Duodenal mucosa (tissue), 2 donors: ENCODE measurements around the gene DCUN1D2.
"Not testable (repeated sequence)": the region's sequence is repeated elsewhere in the genome, so short reads cannot be mapped to it uniquely, and the experiment has no call there.

Source experiments
- H3K27ac ChIP-seq: one replicate; pipeline ENCODE4 v1.7.0; 2013; ENCODE audit warnings: low read depth, low read length
- H3K27me3 ChIP-seq, 2 donors: one replicate each; pipeline ENCODE4 v1.7.0; 2013; ENCODE audit warnings: low read length in 2 of 2, control low read depth in 1 of 2; ENCODE audit not compliant: insufficient read depth in 2 of 2, control insufficient read depth in 1 of 2
- H3K36me3 ChIP-seq, 2 donors: one replicate each; pipeline ENCODE4 v1.7.0; 2013; ENCODE audit warnings: low read length in 2 of 2, control low read depth in 1 of 2; ENCODE audit not compliant: insufficient read depth in 2 of 2, control insufficient read depth in 1 of 2
- H3K4me1 ChIP-seq, 2 donors: one replicate each; pipeline ENCODE4 v1.7.0; 2013; ENCODE audit warnings: low read length in 2 of 2, control low read depth in 1 of 2; ENCODE audit not compliant: insufficient read depth in 2 of 2, control insufficient read depth in 1 of 2
- H3K4me3 ChIP-seq, 2 donors: one replicate each; pipeline ENCODE4 v1.7.0; 2013; ENCODE audit warnings: low read length in 2 of 2, low read depth in 1 of 2
- H3K9ac ChIP-seq, 2 donors: one replicate each; pipeline ENCODE4 v1.7.0; 2013; ENCODE audit warnings: low read length in 2 of 2, low read depth in 1 of 2
- H3K9me3 ChIP-seq, 2 donors: one replicate each; pipeline ENCODE4 v1.7.0; 2013; ENCODE audit warnings: low read length in 2 of 2, control low read depth in 1 of 2; ENCODE audit not compliant: control insufficient read depth in 1 of 2

Gene DCUN1D2

DNA sequence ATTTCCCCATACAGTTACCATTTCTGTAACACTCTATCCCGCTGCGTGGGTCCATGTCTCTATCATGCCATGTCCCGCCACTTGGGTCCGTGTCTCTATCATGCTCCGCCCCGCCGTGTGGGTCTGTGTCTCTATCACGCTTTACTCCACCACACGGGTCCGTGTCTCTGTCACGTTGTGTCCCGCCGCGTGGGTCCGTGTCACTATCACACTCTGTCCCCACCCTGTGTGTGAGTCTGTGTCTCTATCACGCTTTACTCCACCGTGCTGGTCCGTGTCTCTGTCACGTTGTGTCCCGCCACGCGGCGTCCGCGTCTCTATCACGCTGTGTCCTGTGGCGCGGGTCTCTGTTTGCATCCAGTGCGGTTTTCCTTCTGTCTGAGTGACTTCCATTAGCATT is 48.9 kb downstream of the DCUN1D2 start:
- no peaks in the 10 kb centered on the region for H3K36me3 ChIP-seq

DNA sequence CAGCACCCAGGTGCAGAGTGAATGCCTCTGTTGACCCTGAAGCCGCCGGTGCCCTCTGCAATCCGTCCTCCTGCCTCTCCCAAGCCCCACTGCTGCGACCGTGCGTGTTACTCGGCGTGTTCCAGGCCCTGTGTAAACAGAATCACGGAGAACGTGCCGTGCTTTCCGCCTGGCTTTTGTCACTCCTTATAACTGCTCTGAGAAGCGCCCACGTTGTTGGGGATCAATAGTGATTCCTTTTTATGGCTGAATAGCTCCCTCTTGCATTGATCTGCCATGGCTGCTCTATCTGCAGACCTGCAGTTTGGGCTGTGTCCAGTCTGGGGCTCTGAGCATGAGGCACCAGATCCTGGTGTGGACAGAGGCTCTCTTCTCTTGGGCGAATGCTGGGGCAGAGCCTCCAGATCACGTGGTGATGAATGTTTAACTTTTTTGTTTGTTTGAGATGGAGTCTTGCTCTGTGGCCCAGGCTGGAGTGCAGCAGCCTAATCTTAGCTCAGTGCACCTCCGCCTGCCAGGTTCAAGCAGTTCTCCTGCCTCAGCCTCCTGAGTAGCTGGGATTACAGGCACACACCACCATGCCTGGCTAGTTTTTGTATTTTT is 53.0 kb downstream of the DCUN1D2 start:
- H3K27me3 ChIP-seq: no peaks in the 10 kb centered on the region
- H3K4me3 ChIP-seq: no peak overlapping the region
- H3K9ac ChIP-seq: no peak overlapping the region
- H3K9me3 ChIP-seq: no peaks in the 10 kb centered on the region
- H3K4me1 ChIP-seq: no peaks in the 10 kb centered on the region
- no peaks in the 10 kb centered on the region for H3K36me3 ChIP-seq
- H3K27ac ChIP-seq: no peak overlapping the region

More for the DNA sequence above, 48.9 kb downstream of the DCUN1D2 start:
- no peak overlapping the region for H3K4me3 ChIP-seq
- no peak overlapping the region for H3K27ac ChIP-seq
- no peaks in the 10 kb centered on the region for H3K9me3 ChIP-seq
- H3K4me1 ChIP-seq: peaks cover 0 to 4% of the 10 kb centered on the region in 2 donors
- H3K9ac ChIP-seq: no peak overlapping the region
- no peaks in the 10 kb centered on the region for H3K27me3 ChIP-seq

DNA sequence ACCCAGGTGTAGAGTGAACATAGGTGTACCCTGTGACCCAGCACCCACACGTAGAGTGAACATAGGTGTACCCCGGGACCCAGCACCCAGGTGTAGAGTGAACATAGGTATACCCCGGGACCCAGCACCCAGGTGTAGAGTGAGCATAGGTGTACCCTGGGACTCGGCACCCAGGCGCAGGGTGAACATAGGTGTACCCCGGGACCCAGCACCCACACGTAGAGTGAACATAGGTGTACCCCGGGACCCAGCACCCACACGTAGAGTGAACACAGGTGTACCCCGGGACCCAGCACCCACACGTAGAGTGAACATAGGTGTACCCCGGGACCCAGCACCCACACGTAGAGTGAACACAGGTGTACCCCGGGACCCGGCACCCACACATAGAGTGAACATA is 53.6 kb downstream of the DCUN1D2 start:
- H3K36me3 ChIP-seq, H3K9ac ChIP-seq, H3K9me3 ChIP-seq, H3K27me3 ChIP-seq, H3K27ac ChIP-seq, H3K4me3 ChIP-seq, H3K4me1 ChIP-seq: not testable (repeated sequence)

DNA sequence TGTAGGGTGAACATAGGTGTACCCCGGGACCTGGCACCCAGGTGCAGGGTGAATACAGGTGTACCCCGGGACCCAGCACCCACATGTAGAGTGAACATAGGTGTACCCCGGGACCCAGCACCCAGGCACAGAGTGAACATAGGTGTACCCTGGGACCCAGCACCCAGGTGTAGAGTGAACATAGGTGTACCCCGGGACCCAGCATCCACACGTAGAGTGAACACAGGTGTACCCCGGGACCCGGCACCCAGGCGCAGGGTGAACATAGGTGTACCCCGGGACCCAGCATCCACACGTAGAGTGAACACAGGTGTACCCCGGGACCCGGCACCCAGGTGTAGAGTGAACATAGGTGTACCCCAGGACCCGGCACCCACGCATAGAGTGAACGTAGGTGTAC is 54.6 kb downstream of the DCUN1D2 start:
- not testable (repeated sequence) for H3K36me3 ChIP-seq, H3K4me1 ChIP-seq, H3K27me3 ChIP-seq, H3K9me3 ChIP-seq, H3K4me3 ChIP-seq, H3K27ac ChIP-seq, H3K9ac ChIP-seq

DNA sequence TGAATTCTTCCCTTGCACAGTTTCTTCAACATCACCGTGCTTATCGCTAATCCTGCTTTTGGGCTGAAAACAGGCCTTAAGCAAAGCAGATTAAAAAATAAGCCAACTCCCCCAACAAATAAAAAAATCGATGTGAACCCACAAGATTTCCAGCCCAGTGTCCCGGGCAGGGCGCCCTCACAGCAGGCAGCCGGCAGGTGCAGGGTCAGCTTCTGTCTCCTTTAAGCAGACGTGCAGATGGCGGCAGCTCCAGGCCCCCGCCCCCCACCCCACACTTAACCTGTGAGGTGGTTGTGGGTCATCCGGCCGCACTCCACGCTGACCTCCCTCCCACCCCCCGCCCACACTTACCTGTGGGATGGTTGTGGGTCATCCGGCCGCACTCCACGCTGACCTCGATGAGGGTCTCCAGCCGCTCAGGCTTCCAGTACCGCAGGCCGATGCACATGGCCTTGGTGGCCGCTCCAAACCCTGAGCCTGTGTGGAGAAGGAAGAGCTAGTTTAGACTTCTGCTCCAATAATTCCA is 57.1 kb downstream of the DCUN1D2 start:
- Histone ChIP-seq H3K4me3 (no peak overlapping the region), H3K27ac (no peak overlapping the region), H3K4me1 (no peaks in the 10 kb centered on the region), H3K36me3 (no peaks in the 10 kb centered on the region), H3K9me3 (no peaks in the 10 kb centered on the region), H3K27me3 (no peaks in the 10 kb centered on the region), H3K9ac (no peak overlapping the region)

DNA sequence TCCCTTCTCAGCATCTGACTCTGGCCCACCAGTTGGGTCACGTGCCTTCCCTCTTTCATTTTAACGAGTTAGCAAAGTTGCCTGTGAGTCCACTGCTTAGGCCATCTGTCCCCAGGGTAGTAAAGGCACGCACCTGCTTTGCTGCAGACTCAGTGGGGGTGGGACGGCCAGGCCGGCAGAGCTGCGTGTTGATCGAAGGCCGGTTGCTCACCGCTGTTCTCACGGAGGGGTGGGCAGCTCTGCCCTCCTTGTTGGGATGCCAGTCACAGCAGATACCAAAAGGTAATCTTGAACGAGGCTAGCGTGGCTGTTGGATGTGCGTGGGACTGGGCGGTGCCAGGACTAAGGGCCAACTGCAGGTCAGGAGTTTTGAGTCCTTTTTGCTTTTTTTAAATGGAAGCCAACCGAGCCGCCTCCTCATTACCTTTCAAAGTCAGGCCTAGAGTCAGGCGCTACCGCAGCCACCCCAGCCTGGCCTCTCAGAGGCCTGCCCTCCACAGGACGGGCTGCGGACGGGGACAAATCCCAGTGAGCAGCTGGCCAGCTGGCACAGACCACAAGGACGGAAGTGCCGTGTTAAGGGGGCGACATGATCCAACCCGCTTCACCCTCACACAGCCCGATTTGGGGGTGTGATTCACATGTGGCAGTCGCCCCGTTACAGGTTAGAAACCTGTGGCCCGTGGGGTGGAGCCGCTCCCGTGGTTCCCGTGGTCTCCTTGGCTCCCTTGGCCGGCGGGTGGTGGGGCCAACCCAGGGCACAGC is 57.8 kb downstream of the DCUN1D2 start:
- Histone ChIP-seq H3K9me3 (no peaks in the 10 kb centered on the region), H3K4me1 (no peaks in the 10 kb centered on the region), H3K27ac (no peak overlapping the region), H3K27me3 (no peaks in the 10 kb centered on the region), H3K9ac (no peak overlapping the region), H3K36me3 (no peaks in the 10 kb centered on the region), H3K4me3 (no peak overlapping the region)

DNA sequence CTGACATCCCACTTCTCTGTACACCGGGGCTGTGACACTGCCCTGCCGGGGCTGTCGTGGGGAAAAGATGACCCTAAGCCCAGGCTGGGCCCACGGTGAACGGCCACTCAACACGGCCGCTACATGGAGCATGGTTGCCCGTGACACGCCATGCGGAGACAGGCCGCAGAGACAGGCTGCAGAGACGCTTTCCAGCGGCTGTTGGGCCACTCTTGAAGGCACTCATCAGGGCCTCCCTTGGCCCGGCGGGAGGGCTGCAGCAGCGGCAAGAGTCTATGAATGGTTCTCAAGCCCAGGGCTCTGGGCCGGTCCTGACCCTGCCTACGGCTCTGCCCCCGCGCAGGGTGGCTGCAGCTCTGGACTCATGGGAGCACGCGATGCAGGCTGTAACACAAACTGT is 59.3 kb downstream of the DCUN1D2 start:
- Histone ChIP-seq H3K9ac (no peak overlapping the region), H3K36me3 (no peaks in the 10 kb centered on the region), H3K27me3 (no peaks in the 10 kb centered on the region), H3K4me1 (no peaks in the 10 kb centered on the region), H3K9me3 (no peaks in the 10 kb centered on the region), H3K27ac (no peak overlapping the region), H3K4me3 (no peak overlapping the region)

DNA sequence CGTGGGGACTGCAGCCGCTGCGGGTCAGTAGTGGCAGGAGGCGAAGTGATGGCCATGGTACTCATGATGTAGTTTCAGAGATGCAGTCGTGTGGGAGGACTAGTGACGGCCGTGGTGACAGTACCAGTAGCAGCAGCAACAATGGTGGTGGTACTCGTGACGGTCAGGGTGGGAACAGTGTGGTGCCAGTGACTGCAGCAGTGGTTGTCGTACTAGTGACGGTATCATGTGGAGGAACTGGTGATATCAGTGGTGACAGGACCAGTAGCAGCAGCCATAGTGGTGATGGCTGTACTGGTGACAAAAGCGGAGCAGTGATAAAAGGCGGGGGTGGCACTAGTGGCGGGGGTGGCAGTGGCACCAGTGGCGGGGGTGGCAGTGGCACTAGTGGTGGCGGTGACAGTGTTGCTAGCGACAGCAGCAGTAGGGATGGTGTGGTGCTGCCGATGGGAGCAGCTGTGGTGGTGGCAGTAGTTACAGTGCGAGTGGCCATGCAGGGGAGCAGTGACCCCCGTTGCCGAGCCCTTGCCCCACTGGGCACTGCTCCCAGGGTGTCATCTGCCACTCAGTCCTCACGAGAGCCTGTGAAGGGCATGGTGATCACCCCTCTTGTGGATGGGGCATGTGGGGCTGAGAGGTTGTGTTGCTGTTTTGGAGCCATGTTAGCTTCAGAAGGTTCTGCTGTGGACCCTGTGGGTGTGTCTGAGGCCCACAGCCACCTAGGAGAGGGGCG is 60.0 kb downstream of the DCUN1D2 start:
- H3K36me3 ChIP-seq: no peaks in the 10 kb centered on the region
- no peak overlapping the region for H3K27ac ChIP-seq
- H3K4me3 ChIP-seq: no peak overlapping the region
- no peaks in the 10 kb centered on the region for H3K9me3 ChIP-seq
- no peaks in the 10 kb centered on the region for H3K4me1 ChIP-seq
- no peaks in the 10 kb centered on the region for H3K27me3 ChIP-seq
- no peak overlapping the region for H3K9ac ChIP-seq

DNA sequence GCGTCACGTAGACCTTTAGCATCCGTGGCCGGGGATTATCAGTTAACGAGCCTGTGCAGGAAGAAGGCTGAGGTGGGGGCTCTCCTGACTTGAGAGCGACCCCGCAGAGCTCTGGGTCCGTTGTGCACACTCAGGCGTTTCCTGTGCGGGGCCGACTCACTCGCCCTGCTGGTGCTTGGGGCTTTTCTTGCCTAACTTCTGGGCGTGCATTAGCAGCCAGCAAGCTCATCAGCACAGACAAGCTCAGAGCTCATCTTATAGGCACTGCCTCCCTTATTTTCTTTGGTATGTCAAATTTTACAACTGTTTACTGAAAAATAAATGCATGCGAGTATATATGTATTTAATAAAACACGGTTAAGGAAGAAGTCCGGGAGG is 60.9 kb downstream of the DCUN1D2 start:
- Histone ChIP-seq H3K4me3 (no peak overlapping the region), H3K4me1 (no peaks in the 10 kb centered on the region), H3K9me3 (no peaks in the 10 kb centered on the region), H3K27ac (no peak overlapping the region), H3K36me3 (no peaks in the 10 kb centered on the region), H3K9ac (no peak overlapping the region), H3K27me3 (no peaks in the 10 kb centered on the region)

DNA sequence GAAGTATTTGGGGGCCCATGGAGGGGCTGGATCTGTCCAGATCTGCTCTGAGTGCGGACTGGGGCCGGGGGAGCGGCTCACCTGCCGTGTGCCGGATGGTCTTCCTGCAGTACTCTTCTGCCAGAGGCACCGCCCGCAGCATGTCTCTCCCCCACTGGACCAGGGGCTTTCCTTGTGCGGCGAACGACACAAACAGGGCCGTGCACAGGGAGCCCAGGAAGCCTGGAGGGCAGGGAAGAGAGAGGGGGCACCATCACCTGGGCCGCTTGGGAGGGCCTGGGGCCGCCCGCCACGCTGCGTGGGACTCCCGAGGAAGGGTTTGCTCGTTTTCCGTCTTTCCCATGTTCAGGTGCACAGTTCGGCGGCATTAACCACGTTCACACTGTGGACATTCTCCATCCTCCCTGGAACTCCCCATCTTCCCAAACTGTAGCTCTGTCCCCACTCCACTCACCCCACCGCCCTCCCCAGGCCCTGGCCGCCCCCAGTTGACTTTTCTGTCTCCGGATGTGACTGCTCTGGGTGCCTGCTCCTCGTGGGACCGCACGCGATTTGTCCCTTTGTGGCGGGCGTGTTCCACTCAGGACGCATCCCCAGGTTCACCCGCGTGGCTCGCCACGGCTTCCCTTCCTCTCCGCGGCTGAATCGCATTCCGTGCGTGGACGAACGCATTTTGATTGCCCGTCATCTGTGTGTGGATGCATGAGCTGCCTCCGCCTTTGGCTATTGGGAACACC is 61.5 kb downstream of the DCUN1D2 start:
- Histone ChIP-seq H3K27me3 (no peaks in the 10 kb centered on the region), H3K27ac (no peak overlapping the region), H3K36me3 (no peaks in the 10 kb centered on the region), H3K9ac (no peak overlapping the region), H3K9me3 (no peaks in the 10 kb centered on the region), H3K4me3 (no peak overlapping the region), H3K4me1 (no peaks in the 10 kb centered on the region)
